HG03060 (cell line): Measurements from ENCODE around the gene TYSND1.
A peak's percentile ranks its signal among the peaks of the same experiment; 100 is the strongest.
"Not testable (repeated sequence)": the region's sequence is repeated elsewhere in the genome, so short reads cannot be mapped to it uniquely, and the experiment has no call there.

Experiments
- ATAC-seq: cut with Tn5 transposase; IDR thresholded peaks from one replicate; pipeline ENCODE4 v1.9.1; 2021; ENCODE audit warnings: low read depth, moderate number of reproducible peaks; ENCODE audit not compliant: unreplicated experiment

TYSND1 gene

DNA sequence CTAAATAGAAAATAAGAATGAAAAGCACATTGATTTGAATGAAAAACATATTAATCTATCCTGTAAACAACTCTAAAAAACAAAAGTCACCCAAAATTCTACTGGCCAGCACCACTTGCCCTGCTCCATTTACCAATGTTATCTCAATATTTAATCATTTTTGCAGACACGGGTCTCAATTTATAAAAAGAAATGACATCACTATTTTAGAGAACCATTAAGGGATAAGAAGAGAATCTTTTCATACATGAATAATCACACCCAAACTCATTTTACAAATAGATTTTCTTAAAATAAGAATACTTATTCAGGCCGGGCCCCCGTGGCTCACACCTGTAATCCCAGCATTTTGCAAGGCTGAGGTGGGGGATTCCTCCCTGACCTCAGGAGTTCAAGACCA, 19.9 kb upstream of the TYSND1 start:
- no peak for ATAC-seq

GRCh38 chr10:70164163-70164562, 17.7 kb upstream of the TYSND1 start:
- ATAC-seq, result no peak

DNA sequence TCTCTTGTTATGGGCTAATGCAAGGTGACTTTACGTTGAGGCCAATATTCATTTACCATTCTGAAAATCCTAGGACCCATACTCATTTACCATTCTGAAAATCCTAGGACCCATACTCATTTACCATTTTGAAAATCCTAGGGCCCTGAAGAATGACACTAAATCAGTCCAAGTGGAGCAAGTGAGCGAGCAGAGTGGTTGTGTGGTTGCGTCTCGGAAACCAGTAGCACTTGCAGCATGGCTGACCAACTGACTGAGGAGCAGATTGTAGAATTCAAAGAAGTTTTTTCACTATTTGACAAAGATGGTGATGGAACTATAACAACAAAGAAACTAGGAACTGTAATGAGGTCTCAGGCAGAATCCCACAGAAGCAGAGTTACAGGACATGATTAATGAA, 16.9 kb upstream of the TYSND1 start:
- ATAC-seq, result no peak

GRCh38 chr10:70162892-70163201, 16.3 kb upstream of the TYSND1 start:
- ATAC-seq, result no peak

GRCh38 chr10:70162151-70162891, 15.8 kb upstream of the TYSND1 start:
- ATAC-seq, result no peak

- ATAC-seq, result no peak
Observed at GRCh38 chr10:70160798-70161197, 14.3 kb upstream of the TYSND1 start.

GRCh38 chr10:70159366-70159765, 12.9 kb upstream of the TYSND1 start:
- not testable (repeated sequence) for ATAC-seq

GRCh38 chr10:70158113-70158512, 11.6 kb upstream of the TYSND1 start:
- ATAC-seq, result no peak

DNA sequence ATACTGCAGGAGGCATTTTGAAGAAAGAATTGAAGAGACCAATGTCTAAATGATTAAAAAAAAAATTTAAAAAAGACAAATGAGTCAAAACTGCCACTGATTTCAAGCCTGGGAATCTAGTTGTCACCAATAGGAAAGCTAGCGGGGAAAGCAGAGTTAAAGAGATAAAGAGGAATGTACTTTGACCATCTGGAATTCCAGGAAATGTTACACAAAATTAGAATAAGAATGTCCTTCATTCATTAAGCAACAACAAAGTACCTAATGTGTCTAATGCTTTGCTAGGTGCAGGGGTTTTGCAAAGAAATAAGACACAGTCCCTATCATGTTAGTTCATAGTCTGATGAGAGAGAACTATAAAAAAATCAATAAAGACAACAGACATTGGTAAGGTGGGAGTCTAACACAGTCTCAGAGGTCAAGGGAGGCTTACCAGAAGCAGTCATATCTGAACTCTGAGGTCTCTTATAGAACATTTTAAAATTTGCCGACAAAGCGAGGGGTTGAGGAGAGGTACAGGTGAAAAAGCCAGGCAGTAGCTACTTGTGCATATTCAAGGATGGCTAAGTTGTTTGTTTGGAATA, 8.8 kb upstream of the TYSND1 start:
- ATAC-seq, result no peak

- no peak for ATAC-seq
Observed at GRCh38 chr10:70148516-70148915, 2.0 kb upstream of the TYSND1 start.

DNA sequence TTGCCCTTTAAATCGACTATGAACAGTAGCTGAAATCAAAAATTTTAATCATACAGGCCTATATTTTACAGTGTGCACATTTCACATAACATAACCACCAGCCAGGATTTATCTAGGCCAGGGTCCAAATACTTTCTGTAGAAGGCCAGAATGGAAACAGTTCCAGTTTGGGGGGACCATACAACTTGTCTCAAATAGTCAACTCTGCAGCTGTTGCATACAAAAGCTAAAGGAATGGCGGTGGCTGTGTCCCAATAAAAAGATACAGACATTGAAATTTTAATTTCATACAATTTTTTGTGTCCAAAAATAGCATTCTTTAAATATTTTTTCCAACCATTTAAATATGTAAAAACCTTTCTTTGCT, 742 bp upstream of the TYSND1 start:
- no peak for ATAC-seq

GRCh38 chr10:70145666-70146488, 623 bp downstream of the TYSND1 start:
- peak; percentile 11 for ATAC-seq

DNA sequence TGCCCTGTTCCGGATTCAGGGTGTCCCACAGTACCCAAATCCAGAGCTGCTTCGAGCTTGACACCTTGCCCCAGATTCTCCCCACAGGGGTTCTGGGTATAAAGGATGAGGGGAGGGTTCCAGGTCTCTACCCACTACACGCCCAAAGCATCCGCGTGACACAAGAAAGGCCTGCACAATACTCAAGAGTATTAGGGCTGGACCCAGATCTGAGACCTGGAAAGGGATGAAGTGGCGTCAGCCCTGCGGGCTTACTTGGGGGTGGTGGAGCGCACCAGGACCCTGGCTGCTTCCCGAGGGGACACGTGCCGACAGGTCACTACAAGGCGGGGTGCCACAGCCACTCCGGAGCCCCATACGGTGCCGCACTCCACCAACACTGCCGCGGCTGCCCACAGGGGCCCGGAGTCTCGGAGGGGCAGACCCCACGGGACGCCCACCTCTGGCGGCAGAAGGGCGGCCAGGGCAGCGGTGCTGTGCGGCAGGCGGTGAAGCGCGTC, 1.3 kb downstream of the TYSND1 start:
- no peak for ATAC-seq

DNA sequence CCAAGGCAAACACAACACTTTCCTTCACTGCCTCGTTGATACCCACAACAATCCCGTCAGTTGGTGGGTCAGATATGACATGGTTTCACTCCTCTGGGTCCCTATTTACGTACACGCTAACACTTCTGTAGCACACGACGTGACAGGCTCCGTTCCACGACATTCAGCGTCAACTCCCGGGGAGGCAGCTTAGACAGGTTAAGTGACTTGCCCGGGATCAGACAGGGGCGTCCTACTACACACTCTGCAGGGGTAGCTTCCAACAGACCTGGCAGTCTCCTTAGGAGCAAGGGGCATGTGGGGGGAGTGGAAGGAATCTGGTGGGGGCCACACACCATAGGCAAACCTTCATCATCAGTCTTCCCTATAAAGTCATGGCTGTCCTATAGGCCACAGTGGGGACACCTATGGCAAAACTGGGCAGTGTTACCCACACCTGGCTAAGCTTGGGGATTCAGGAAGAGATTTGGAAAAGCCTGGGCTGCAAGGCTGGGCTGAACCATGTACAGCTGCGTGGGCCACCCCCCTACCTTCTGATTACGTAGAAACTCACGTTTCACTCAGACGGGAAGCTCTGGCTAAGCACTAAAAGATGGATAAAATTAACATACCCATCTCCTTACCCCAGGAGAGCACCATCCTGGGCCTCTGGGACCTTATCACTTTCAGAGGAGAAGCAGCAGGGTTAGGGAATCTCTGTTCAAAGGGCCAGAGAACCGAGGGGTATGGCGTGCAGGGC, 2.0 kb downstream of the TYSND1 start:
- ATAC-seq, result no peak

- ATAC-seq, result no peak
Observed at GRCh38 chr10:70142555-70142954, 3.9 kb downstream of the TYSND1 start.

- no peak for ATAC-seq
Observed at GRCh38 chr10:70140297-70140696, 6.2 kb downstream of the TYSND1 start.

DNA sequence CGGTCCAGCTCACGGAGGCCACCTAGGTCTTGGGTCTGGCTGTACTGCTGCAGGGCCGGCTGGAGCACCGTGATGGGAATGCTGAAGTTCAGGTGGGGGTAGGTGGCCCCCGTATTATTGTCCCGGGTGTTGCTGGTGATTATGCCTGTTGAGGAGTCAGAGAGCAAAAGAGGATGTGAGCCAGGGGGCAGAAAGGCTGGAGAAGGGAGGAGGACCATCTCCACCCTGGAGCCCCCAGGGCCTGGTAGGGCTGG, 6.6 kb downstream of the TYSND1 start:
- no peak for ATAC-seq

- no peak for ATAC-seq
Observed at GRCh38 chr10:70139151-70139996, 7.1 kb downstream of the TYSND1 start.

DNA sequence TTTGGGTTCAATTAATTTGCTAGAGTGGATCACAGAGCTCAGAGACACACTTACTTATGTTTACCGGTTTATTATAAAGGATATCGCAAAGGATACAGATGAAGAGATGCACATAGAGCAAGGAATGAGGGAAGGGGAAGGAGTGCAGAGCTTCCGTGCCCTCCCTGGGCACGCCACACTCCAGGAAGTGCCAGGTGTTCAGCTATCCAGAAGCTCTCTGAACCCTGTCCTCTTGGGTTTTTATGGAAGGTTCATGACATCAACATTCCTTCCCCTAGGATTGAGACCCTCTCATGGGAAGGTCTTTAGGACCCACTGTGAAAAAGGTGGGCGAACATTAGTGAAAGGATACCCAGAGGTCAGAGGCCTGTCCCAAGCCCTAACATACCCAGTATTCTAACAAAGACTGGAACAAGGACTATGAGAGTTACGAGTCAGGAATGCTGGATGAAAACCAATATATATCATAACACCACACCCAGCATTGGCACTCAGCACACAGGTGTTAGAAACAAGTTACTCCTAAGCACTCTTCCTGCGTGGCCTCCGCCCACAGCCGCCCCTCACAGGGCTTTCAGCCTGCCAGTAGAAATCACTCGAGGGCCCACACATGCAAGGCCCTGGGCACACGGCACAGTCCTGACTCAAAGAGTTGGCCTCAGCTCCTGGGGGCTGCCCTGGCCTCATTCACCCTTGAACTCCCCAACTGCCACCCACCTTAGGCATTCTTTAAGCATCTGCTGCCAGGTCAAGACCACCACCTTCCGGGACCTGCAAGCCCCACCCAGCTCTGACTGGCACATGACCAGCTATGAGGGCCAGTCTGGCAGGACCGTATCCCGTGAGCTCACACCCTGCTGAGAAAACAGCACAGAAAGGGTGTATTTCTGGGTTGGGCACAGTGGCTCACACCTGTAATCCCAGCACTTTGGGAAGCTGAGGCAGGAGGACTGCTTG, 8.3 kb downstream of the TYSND1 start:
- no peak for ATAC-seq
